Inferior parietal cortex (tissue), 1 donor: ENCODE data around the gene NDUFS3.

Experiments
- DNase-seq: peaks from one replicate; pipeline ENCODE4 v3.0.0-alpha.2; 2016; ENCODE audit errors: extremely low spot score

NDUFS3 gene

GRCh38 chr11:47589977-47590861 lies 11.3 kb downstream of the NDUFS3 start:
- no peak for DNase-seq

GRCh38 chr11:47591764-47592163 lies 12.9 kb downstream of the NDUFS3 start:
- no peak for DNase-seq

GRCh38 chr11:47592251-47592650 lies 13.4 kb downstream of the NDUFS3 start:
- peak; percentile 25 for DNase-seq

- DNase-seq, result peak; percentile 5
These were observed 14.1 kb downstream of the NDUFS3 start for GRCh38 chr11:47592970-47593369.

- peak; percentile 7 for DNase-seq
These were observed 14.6 kb downstream of the NDUFS3 start for GRCh38 chr11:47593492-47593933.

- no peak for DNase-seq
These were observed 15.3 kb downstream of the NDUFS3 start, which contains the start of gene C1QTNF4 for GRCh38 chr11:47593934-47594855. C1QTNF4 (minus strand) TSS chr11:47594411; CDS start chr11:47590810, 3,601 bp downstream.

- DNase-seq, result no peak
These were observed 16.2 kb downstream of the NDUFS3 start for GRCh38 chr11:47595029-47595428.

GRCh38 chr11:47595967-47596366 lies 17.1 kb downstream of the NDUFS3 start:
- DNase-seq, result no peak

GRCh38 chr11:47599902-47600301 lies 21.0 kb downstream of the NDUFS3 start:
- no peak for DNase-seq

- DNase-seq, result no peak
These were observed 24.4 kb downstream of the NDUFS3 start for GRCh38 chr11:47603295-47603694.

GRCh38 chr11:47605921-47606320 lies 27.0 kb downstream of the NDUFS3 start:
- no peak for DNase-seq

GRCh38 chr11:47606731-47607130 lies 27.9 kb downstream of the NDUFS3 start:
- no peak for DNase-seq

- no peak for DNase-seq
These were observed 28.5 kb downstream of the NDUFS3 start for GRCh38 chr11:47607380-47607779.

GRCh38 chr11:47609675-47610074 lies 30.8 kb downstream of the NDUFS3 start:
- no peak for DNase-seq

- DNase-seq, result no peak
These were observed 32.5 kb downstream of the NDUFS3 start for GRCh38 chr11:47611348-47611794.

GRCh38 chr11:47615249-47615648 lies 36.4 kb downstream of the NDUFS3 start:
- no peak for DNase-seq

- DNase-seq, result peak; percentile 81
These were observed 38.0 kb downstream of the NDUFS3 start for GRCh38 chr11:47616726-47617416.

- DNase-seq, result no peak
These were observed 38.5 kb downstream of the NDUFS3 start for GRCh38 chr11:47617417-47617809.

GRCh38 chr11:47620836-47621378 lies 42.0 kb downstream of the NDUFS3 start:
- no peak for DNase-seq

GRCh38 chr11:47626234-47626633 lies 47.4 kb downstream of the NDUFS3 start:
- DNase-seq, result no peak

- DNase-seq, result no peak
These were observed 49.2 kb downstream of the NDUFS3 start for GRCh38 chr11:47628026-47628425.
